NCI-H2171 treated with DMSO at 0.1 percent for 48 hours (cell line): Measurements from ENCODE around the gene KCNRG.
A peak's percentile ranks its signal among the peaks of the same experiment; 100 is the strongest.
"Not testable (repeated sequence)": the region's sequence is repeated elsewhere in the genome, so short reads cannot be mapped to it uniquely, and the experiment has no call there.

Experiments
- DNase-seq: peaks from one replicate; lab custom pipeline; 2025; lab: John Stamatoyannopoulos, UW

KCNRG gene

GRCh38 chr13:50015258-50015657, at the start of gene KCNRG:
KCNRG (plus strand) TSS chr13:50015444; CDS start chr13:50015494, 50 bp downstream.
- DNase-seq: no peak

GRCh38 chr13:49967456-49967855, 47.8 kb upstream of the KCNRG start:
- no peak for DNase-seq

GRCh38 chr13:49972709-49973108, 42.5 kb upstream of the KCNRG start:
- DNase-seq: no peak

- no peak for DNase-seq
Observed at GRCh38 chr13:49975826-49976225, 39.4 kb upstream of the KCNRG start.

- peak; percentile 74 for DNase-seq
Observed at GRCh38 chr13:49976314-49977258, 38.7 kb upstream of the KCNRG start.

- DNase-seq: no peak
Observed at GRCh38 chr13:49977992-49978391, 37.3 kb upstream of the KCNRG start.

- DNase-seq: no peak
Observed at GRCh38 chr13:49980266-49980665, 35.0 kb upstream of the KCNRG start.

GRCh38 chr13:49985129-49985528, 30.1 kb upstream of the KCNRG start:
- peak; percentile 74 for DNase-seq

- no peak for DNase-seq
Observed at GRCh38 chr13:49986471-49986870, 28.8 kb upstream of the KCNRG start.

- not testable (repeated sequence) for DNase-seq
Observed at GRCh38 chr13:49990612-49991011, 24.6 kb upstream of the KCNRG start.

GRCh38 chr13:49993111-49993510, 22.1 kb upstream of the KCNRG start:
- DNase-seq: no peak

GRCh38 chr13:49993666-49994065, 21.6 kb upstream of the KCNRG start:
- DNase-seq: no peak

- DNase-seq: no peak
Observed at GRCh38 chr13:49995625-49996101, 19.6 kb upstream of the KCNRG start.

- peak; percentile 88 for DNase-seq
Observed at GRCh38 chr13:49996161-49996915, 18.9 kb upstream of the KCNRG start.

- DNase-seq: peak; percentile 88
Observed at GRCh38 chr13:49996951-49997895, 18.0 kb upstream of the KCNRG start, which contains the start of gene TRIM13. TRIM13 (plus strand) TSS chr13:49997042; CDS start chr13:50011941, 14,899 bp downstream.

- DNase-seq: no peak
Observed at GRCh38 chr13:49997955-49998354, 17.3 kb upstream of the KCNRG start.

- no peak for DNase-seq
Observed at GRCh38 chr13:49998714-49999624, 16.3 kb upstream of the KCNRG start.

- no peak for DNase-seq
Observed at GRCh38 chr13:50001287-50001686, 14.0 kb upstream of the KCNRG start.

GRCh38 chr13:50006426-50007135, 8.7 kb upstream of the KCNRG start:
- DNase-seq: no peak

- no peak for DNase-seq
Observed at GRCh38 chr13:50011461-50011860, 3.8 kb upstream of the KCNRG start.
